Transverse colon (tissue), 4 donors: ENCODE data around the gene ECEL1. TPM values are rescaled to one million over a fixed set of nuclear protein-coding genes. Genes with fewer than 3 reads are reported as not detected.
"Not testable (repeated sequence)": the region's sequence is repeated elsewhere in the genome, so short reads cannot be mapped to it uniquely, and the experiment has no call there.

Experiments used
- DNase-seq: peaks from one replicate; pipeline ENCODE4 v3.0.0-alpha.2; 2019
- H3K27ac ChIP-seq, 4 donors: fragments of 200-600 bp; sonication (generic); 2 replicates each; pipeline ENCODE4 v1.5.1; 2016 to 2018; ENCODE audit warnings: inconsistent platforms in 4 of 4
- H3K27me3 ChIP-seq: fragments of 200-600 bp; sonication (generic); 2 replicates; pipeline ENCODE4 v1.5.1; 2017; ENCODE audit warnings: inconsistent platforms
- H3K36me3 ChIP-seq, 4 donors: fragments of 200-600 bp; sonication (generic); 2 replicates each; pipeline ENCODE4 v1.5.1; 2017 to 2019; ENCODE audit warnings: inconsistent platforms in 4 of 4
- H3K4me1 ChIP-seq, 4 donors: fragments of 200-600 bp; sonication (generic); 2 replicates each; pipeline ENCODE4 v1.5.1; 2017 to 2020; ENCODE audit warnings: inconsistent platforms in 4 of 4
- H3K4me3 ChIP-seq, 4 donors: fragments of 200-600 bp; sonication (generic); 1 replicate in 1 of 4; 2 replicates in 3 of 4; pipeline versions ENCODE4 v1.5.1 to v1.6.1; 2017 to 2019; ENCODE audit warnings: inconsistent platforms in 4 of 4
- H3K9me3 ChIP-seq, 2 donors: fragments of 200-600 bp; sonication (generic); 2 replicates each; pipeline ENCODE4 v1.5.1; 2017 to 2019; ENCODE audit warnings: inconsistent platforms in 2 of 2
- CTCF ChIP-seq, 5 experiments: fragments of 200-600 bp in 3 of 5; fragments of 450-650 bp in 2 of 5; sonication (generic) in 3 of 5; IDR thresholded peaks; 1 replicate in 2 of 5; 2 replicates in 3 of 5; pipeline ENCODE4 v1.5.1; 2016 to 2017; ENCODE audit warnings: antibody characterized with exemption in 5 of 5, inconsistent platforms in 3 of 5, mild to moderate bottlenecking in 2 of 5, moderate library complexity in 1 of 5
- EP300 ChIP-seq: sonication (generic); formaldehyde crosslinking; IDR thresholded peaks from one replicate; pipeline ENCODE4 v1.6.1; 2017; ENCODE audit warnings: antibody characterized with exemption, low read depth
- POLR2A ChIP-seq: fragments of 450-650 bp; IDR thresholded peaks from one replicate; pipeline ENCODE4 v1.6.1; 2016; ENCODE audit warnings: antibody characterized with exemption, mild to moderate bottlenecking, moderate library complexity
- POLR2AphosphoS5 ChIP-seq, 3 donors: sonication (generic); formaldehyde crosslinking; IDR thresholded peaks; one replicate each; pipeline ENCODE4 v1.6.1; 2016; ENCODE audit warnings: antibody characterized with exemption in 3 of 3
- WGBS, 2 donors: methylation state at CpG; one replicate each; pipeline ENCODE4 v1.1.5; 2018; ENCODE audit warnings: low coverage in 1 of 2; 5-methylcytosine and 5-hydroxymethylcytosine counted together
- in situ Hi-C, 4 donors: fragments of 200-750 bp; cut with MboI; loops; one replicate each; pipeline versions ENCODE4 v1.15.0 to v1.15.1; 2017; ENCODE audit warnings: low sequenced_read_pairs in 3 of 4, low pct_ligation_motif_present in 1 of 4, low pct_unique_long_range_greater_than_20kb in 1 of 4
- intact Hi-C: fragments of 100-400 bp; cut with DNase I; formaldehyde crosslinking; loops from one replicate; pipeline ENCODE4 v1.15.1; 2023; ENCODE audit warnings: low total_unique reads
- total RNA-seq, 4 donors: library from RNA; depleted of rRNA; stranded (reverse); fragments of >200 nt; gene quantifications; one replicate each; pipeline ENCODE4 v1.1.0, GENCODE V29; 2016

The ECEL1 gene
- total RNA-seq, 4 donors from 2014 or later = not detected

GRCh38 chr2:232441147-232441651, 46.4 kb downstream of the ECEL1 start:
- WGBS, 2 donors = 76 to 100% methylated on average over 1 to 12 of the region's 12 CpGs

GRCh38 chr2:232440220-232441018, 47.2 kb downstream of the ECEL1 start:
- DNase-seq = peak; percentile 88
- intact Hi-C loops = loop anchor here (5.0 kb wide), 1 partner anchor 82 kb away; the partner anchor contains the start of gene PRSS56
- not testable (repeated sequence) for H3K4me3 ChIP-seq, H3K4me1 ChIP-seq, H3K9me3 ChIP-seq, H3K36me3 ChIP-seq, H3K27me3 ChIP-seq, H3K27ac ChIP-seq
- in situ Hi-C loops = loop anchor here in 1 of 4 donors (25.0 kb wide), 1 partner anchor 528 kb away; no protein-coding TSS in a partner anchor
- TF ChIP-seq CTCF (IDR thresholded peaks at IDR 0.05) = peak; percentile 90 to 95 (median 91)
- WGBS, 2 donors = 17% methylated on average over 13 of the region's 16 CpGs; no CpG with 5 or more reads in 1 of the 2 donors

More at GRCh38 chr2:232441147-232441651, 46.4 kb downstream of the ECEL1 start:
- H3K27me3 ChIP-seq = peaks cover 5% of the 10 kb centered on the region
- intact Hi-C loops = loop anchor here (5.0 kb wide), 1 partner anchor 81 kb away; the partner anchor contains the start of gene PRSS56
- TF ChIP-seq POLR2AphosphoS5 (IDR thresholded peaks at IDR 0.05) (no peak), POLR2A (no peak), CTCF (IDR thresholded peaks at IDR 0.05) (no peak), EP300 (no peak)
- H3K4me3 ChIP-seq = no peak overlapping the region
- DNase-seq = no peak
- H3K36me3 ChIP-seq = no peaks in the 10 kb centered on the region
- H3K4me1 ChIP-seq = no peaks in the 10 kb centered on the region
- H3K9me3 ChIP-seq = no peaks in the 10 kb centered on the region
- in situ Hi-C loops = loop anchor here in 1 of 4 donors (25.0 kb wide), 1 partner anchor 529 kb away; no protein-coding TSS in a partner anchor
- H3K27ac ChIP-seq = no peak overlapping the region

GRCh38 chr2:232439758-232440135, 47.9 kb downstream of the ECEL1 start:
- 67% methylated on average over 1 of the region's 5 CpGs; no CpG with 5 or more reads in 1 of the 2 donors for WGBS, 2 donors
- in situ Hi-C loops = loop anchor here in 2 of 4 donors (10.0 to 25.0 kb wide), 3 partner anchors 95 to 535 kb away; no protein-coding TSS in a partner anchor
- no peak for DNase-seq
- no peaks in the 10 kb centered on the region for H3K4me1 ChIP-seq
- no peak for TF ChIP-seq EP300
- peak in 3 of 5 experiments; percentile 23 to 50 (median 33) for TF ChIP-seq CTCF (IDR thresholded peaks at IDR 0.05)
- no peak for TF ChIP-seq POLR2AphosphoS5 (IDR thresholded peaks at IDR 0.05)
- H3K36me3 ChIP-seq = no peaks in the 10 kb centered on the region
- intact Hi-C loops = loop anchor here (5.0 kb wide), 2 partner anchors 83 to 532 kb away; partner anchors contain the start of gene PRSS56
- no peaks in the 10 kb centered on the region for H3K9me3 ChIP-seq
- peaks cover 5% of the 10 kb centered on the region for H3K27me3 ChIP-seq
- no peak overlapping the region for H3K27ac ChIP-seq
- no peak overlapping the region for H3K4me3 ChIP-seq
